Ramos (cell line): ENCODE measurements around the gene PGAM5.

Experiments
- in situ Hi-C: fragments of 300-500 bp; cut with MboI; formaldehyde crosslinking; loops from one replicate; pipeline ENCODE4 v1.14.3; 2022; ENCODE audit warnings: low sequenced_read_pairs; ENCODE audit not compliant: unreplicated experiment

The PGAM5 gene

GRCh38 chr12:132719141-132719953 is 8.7 kb downstream of the PGAM5 start:
- in situ Hi-C loops, result no loop called here

GRCh38 chr12:132719954-132720324 is 9.3 kb downstream of the PGAM5 start:
- in situ Hi-C loops, result no loop called here

GRCh38 chr12:132720606-132721345 is 10.1 kb downstream of the PGAM5 start:
- in situ Hi-C loops, result no loop called here

- in situ Hi-C loops, result no loop called here
Observed at GRCh38 chr12:132723015-132723763, 12.5 kb downstream of the PGAM5 start.

- in situ Hi-C loops, result no loop called here
Observed at GRCh38 chr12:132723764-132724140, 13.1 kb downstream of the PGAM5 start.

- in situ Hi-C loops, result no loop called here
Observed at GRCh38 chr12:132724506-132725241, 14.0 kb downstream of the PGAM5 start.

GRCh38 chr12:132726386-132726785 is 15.7 kb downstream of the PGAM5 start:
- in situ Hi-C loops, result no loop called here

- in situ Hi-C loops, result no loop called here
Observed at GRCh38 chr12:132727091-132727794, 16.6 kb downstream of the PGAM5 start.

- in situ Hi-C loops, result no loop called here
Observed at GRCh38 chr12:132728502-132728901, 17.9 kb downstream of the PGAM5 start.

GRCh38 chr12:132729541-132730320 is 19.1 kb downstream of the PGAM5 start:
- in situ Hi-C loops, result no loop called here

- in situ Hi-C loops, result no loop called here
Observed at GRCh38 chr12:132730353-132730752, 19.7 kb downstream of the PGAM5 start.

- in situ Hi-C loops, result no loop called here
Observed at GRCh38 chr12:132731574-132731973, 20.9 kb downstream of the PGAM5 start.

GRCh38 chr12:132734206-132734605 is 23.6 kb downstream of the PGAM5 start:
- in situ Hi-C loops, result no loop called here

- in situ Hi-C loops, result no loop called here
Observed at GRCh38 chr12:132735496-132735895, 24.9 kb downstream of the PGAM5 start.

GRCh38 chr12:132736378-132736777 is 25.7 kb downstream of the PGAM5 start:
- in situ Hi-C loops, result no loop called here

- in situ Hi-C loops, result no loop called here
Observed at GRCh38 chr12:132736913-132737312, 26.3 kb downstream of the PGAM5 start.

- in situ Hi-C loops, result no loop called here
Observed at GRCh38 chr12:132739600-132740312, 29.1 kb downstream of the PGAM5 start.

GRCh38 chr12:132740313-132740646 is 29.6 kb downstream of the PGAM5 start:
- in situ Hi-C loops, result no loop called here
